HEK293 (cell line): Measurements from ENCODE around the gene ZNF579.
A peak's percentile ranks its signal among the peaks of the same experiment; 100 is the strongest.

ENCODE experiments used
- CTCF ChIP-seq: fragments of 450-650 bp; formaldehyde crosslinking; IDR thresholded peaks from 2 replicates; pipeline ENCODE4 v1.5.1; 2016; ENCODE audit warnings: missing biosample characterization, missing genetic modification characterization
- GLI2 ChIP-seq: fragments of 450-650 bp; formaldehyde crosslinking; IDR thresholded peaks from 2 replicates; pipeline ENCODE4; 2017; ENCODE audit warnings: missing biosample characterization, missing genetic modification characterization, low read depth, borderline replicate concordance
- GLI4 ChIP-seq: fragments of 450-650 bp; formaldehyde crosslinking; IDR thresholded peaks from 2 replicates; pipeline ENCODE4 v1.5.1; 2016; ENCODE audit warnings: missing biosample characterization, missing genetic modification characterization
- KLF10 ChIP-seq: fragments of 450-650 bp; IDR thresholded peaks from 2 replicates; pipeline ENCODE4 v1.5.1; 2018; ENCODE audit warnings: missing biosample characterization, mild to moderate bottlenecking, missing genetic modification characterization
- KLF8 ChIP-seq: fragments of 450-650 bp; formaldehyde crosslinking; IDR thresholded peaks from 2 replicates; pipeline ENCODE4 v1.5.1; 2016; ENCODE audit warnings: missing biosample characterization, missing genetic modification characterization
- ZBTB26 ChIP-seq: fragments of 450-650 bp; formaldehyde crosslinking; optimal IDR thresholded peaks from 2 replicates; pipeline ENCODE3; 2016; ENCODE audit warnings: missing biosample characterization, mild to moderate bottlenecking, missing genetic modification characterization
- ZFP37 ChIP-seq: fragments of 450-650 bp; formaldehyde crosslinking; IDR thresholded peaks from 2 replicates; pipeline ENCODE4 v1.5.1; 2016; ENCODE audit warnings: missing biosample characterization, missing genetic modification characterization
- ZFP41 ChIP-seq: fragments of 450-650 bp; formaldehyde crosslinking; IDR thresholded peaks from 2 replicates; pipeline ENCODE4 v1.5.1; 2016; ENCODE audit warnings: missing biosample characterization, missing genetic modification characterization, borderline replicate concordance
- ZFP69B ChIP-seq: fragments of 450-650 bp; formaldehyde crosslinking; IDR thresholded peaks from 2 replicates; pipeline ENCODE4 v1.5.1; 2016; ENCODE audit warnings: missing biosample characterization, missing genetic modification characterization
- ZNF223 ChIP-seq: fragments of 450-650 bp; formaldehyde crosslinking; IDR thresholded peaks from 2 replicates; pipeline ENCODE4 v1.5.1; 2016; ENCODE audit warnings: missing biosample characterization, missing genetic modification characterization
- ZNF23 ChIP-seq: fragments of 450-650 bp; formaldehyde crosslinking; IDR thresholded peaks from 2 replicates; pipeline ENCODE4 v1.5.1; 2016; ENCODE audit warnings: missing biosample characterization, missing genetic modification characterization, borderline replicate concordance
- ZNF335 ChIP-seq: fragments of 450-650 bp; formaldehyde crosslinking; conservative IDR thresholded peaks from 2 replicates; pipeline ENCODE4 v1.5.1; 2016; ENCODE audit warnings: missing biosample characterization, missing genetic modification characterization
- ZNF341 ChIP-seq: fragments of 450-650 bp; formaldehyde crosslinking; IDR thresholded peaks from 2 replicates; pipeline ENCODE4; 2016; ENCODE audit warnings: low read depth, missing biosample characterization, missing genetic modification characterization
- ZNF391 ChIP-seq: fragments of 450-650 bp; formaldehyde crosslinking; IDR thresholded peaks from 2 replicates; pipeline ENCODE4 v1.5.1; 2016; ENCODE audit warnings: low read depth, missing biosample characterization, missing genetic modification characterization, borderline replicate concordance
- ZNF449 ChIP-seq: fragments of 450-650 bp; formaldehyde crosslinking; IDR thresholded peaks from 2 replicates; pipeline ENCODE4 v1.5.1; 2017; ENCODE audit warnings: missing biosample characterization, mild to moderate bottlenecking, missing genetic modification characterization, moderate library complexity
- ZNF513 ChIP-seq: fragments of 450-650 bp; IDR thresholded peaks from 2 replicates; pipeline ENCODE4 v1.5.1; 2018; ENCODE audit warnings: missing biosample characterization, missing genetic modification characterization
- ZNF514 ChIP-seq: fragments of 450-650 bp; formaldehyde crosslinking; IDR thresholded peaks from 2 replicates; pipeline ENCODE4 v1.5.1; 2016; ENCODE audit warnings: missing biosample characterization, missing genetic modification characterization
- ZNF518A ChIP-seq: fragments of 450-650 bp; formaldehyde crosslinking; conservative IDR thresholded peaks from 2 replicates; pipeline ENCODE4 v1.5.1; 2016; ENCODE audit warnings: low read depth, missing biosample characterization, missing genetic modification characterization
- ZNF558 ChIP-seq: fragments of 450-650 bp; formaldehyde crosslinking; IDR thresholded peaks from 2 replicates; pipeline ENCODE4 v1.5.1; 2016; ENCODE audit warnings: missing biosample characterization, missing genetic modification characterization
- ZNF624 ChIP-seq: fragments of 450-650 bp; formaldehyde crosslinking; IDR thresholded peaks from 2 replicates; pipeline ENCODE4 v1.5.1; 2017; ENCODE audit warnings: missing biosample characterization, missing genetic modification characterization
- ZNF670 ChIP-seq: fragments of 450-650 bp; formaldehyde crosslinking; IDR thresholded peaks from 2 replicates; pipeline ENCODE4 v1.5.1; 2016; ENCODE audit warnings: missing biosample characterization, missing genetic modification characterization, low read depth
- ZNF747 ChIP-seq: fragments of 450-650 bp; formaldehyde crosslinking; IDR thresholded peaks from 2 replicates; pipeline ENCODE4 v1.5.1; 2016; ENCODE audit warnings: missing biosample characterization, missing genetic modification characterization
- ZNF768 ChIP-seq: fragments of 450-650 bp; formaldehyde crosslinking; IDR thresholded peaks from 2 replicates; pipeline ENCODE4 v1.5.1; 2018; ENCODE audit warnings: missing biosample characterization, mild to moderate bottlenecking, missing genetic modification characterization
- ZNF843 ChIP-seq: fragments of 450-650 bp; formaldehyde crosslinking; IDR thresholded peaks from 2 replicates; pipeline ENCODE4 v1.5.1; 2016; ENCODE audit warnings: missing biosample characterization, missing genetic modification characterization
- ZSCAN18 ChIP-seq: fragments of 450-650 bp; formaldehyde crosslinking; IDR thresholded peaks from 2 replicates; pipeline ENCODE4 v1.5.1; 2016; ENCODE audit warnings: missing biosample characterization, missing genetic modification characterization
- ZXDB ChIP-seq: fragments of 450-650 bp; formaldehyde crosslinking; IDR thresholded peaks from 2 replicates; pipeline ENCODE4 v1.5.1; 2016; ENCODE audit warnings: missing biosample characterization, missing genetic modification characterization

The ZNF579 gene

GRCh38 chr19:55599842-55600661, 19.4 kb upstream of the ZNF579 start, which contains the start of gene ZNF524 (continued):
- TF ChIP-seq ZNF449 (tag by site-specific recombination) (0 out of 2 replicates have a peak, but pooled peaks have one; percentile 31), ZBTB26 (tag by site-specific recombination) (peak; percentile 86), KLF8 (tag by site-specific recombination) (peak; percentile 99), ZNF558 (tag by site-specific recombination) (peak; percentile 22; the same call in 1 of the 2 replicates), ZNF391 (tag by site-specific recombination) (peak; percentile 48; the same call in 1 of the 2 replicates), ZFP37 (tag by site-specific recombination) (peak; percentile 24; the same call in 1 of the 2 replicates), ZNF747 (tag by site-specific recombination) (no peak), GLI4 (0 out of 2 replicates have a peak, but pooled peaks have one; percentile 44), ZNF843 (tag by site-specific recombination) (peak; percentile 51; the same call in 1 of the 2 replicates), ZFP69B (tag by site-specific recombination) (peak; percentile 63; the same call in 1 of the 2 replicates), ZNF23 (no peak), ZNF341 (tag by site-specific recombination) (peak; percentile 56), ZNF513 (tag by site-specific recombination) (peak; percentile 35; the same call in 1 of the 2 replicates), ZFP41 (no peak), ZXDB (peak; percentile 93), ZNF768 (tag by site-specific recombination) (no peak), ZNF624 (tag by site-specific recombination) (no peak), KLF10 (tag by site-specific recombination) (peak; percentile 65), ZSCAN18 (tag by site-specific recombination) (0 out of 2 replicates have a peak, but pooled peaks have one; percentile 65), ZNF514 (tag by site-specific recombination) (no peak), ZNF335 (peak; percentile 97), ZNF223 (tag by site-specific recombination) (0 out of 2 replicates have a peak, but pooled peaks have one; percentile 37), ZNF518A (tag by site-specific recombination) (no peak; the same call in 1 of the 2 replicates), ZNF670 (tag by site-specific recombination) (no peak), CTCF (tag by site-specific recombination) (no peak; the same call in 1 of the 2 replicates), GLI2 (tag by site-specific recombination) (no peak)
